ENCODE data around the gene SOX11.

Gene SOX11

GRCh38 chr2:5727235-5727634 lies 35.1 kb downstream of the SOX11 start:
- TF ChIP-seq GATA3 (IDR thresholded peaks at IDR 0.05; ENCODE audit: low read depth, low read length): no peak
- no peak for TF ChIP-seq GATA2 (IDR thresholded peaks at IDR 0.05; ENCODE audit: low read depth, low read length)

- no peak for TF ChIP-seq GATA2 (IDR thresholded peaks at IDR 0.05; ENCODE audit: low read depth, low read length)
- TF ChIP-seq GATA3 (IDR thresholded peaks at IDR 0.05; ENCODE audit: low read depth, low read length): no peak
Observed at GRCh38 chr2:5729416-5729815, 37.2 kb downstream of the SOX11 start.

GRCh38 chr2:5730386-5730785 lies 38.2 kb downstream of the SOX11 start:
- TF ChIP-seq GATA2 (IDR thresholded peaks at IDR 0.05; ENCODE audit: low read depth, low read length) (no peak), GATA3 (IDR thresholded peaks at IDR 0.05; ENCODE audit: low read depth, low read length) (no peak)

GRCh38 chr2:5734859-5735520 lies 42.8 kb downstream of the SOX11 start:
- TF ChIP-seq GATA2 (IDR thresholded peaks at IDR 0.05; ENCODE audit: low read depth, low read length): no peak
- no peak for TF ChIP-seq GATA3 (IDR thresholded peaks at IDR 0.05; ENCODE audit: low read depth, low read length)

- TF ChIP-seq GATA3 (IDR thresholded peaks at IDR 0.05; ENCODE audit: low read depth, low read length) (no peak), GATA2 (IDR thresholded peaks at IDR 0.05; ENCODE audit: low read depth, low read length) (no peak)
Observed at GRCh38 chr2:5735521-5735861, 43.3 kb downstream of the SOX11 start.

GRCh38 chr2:5736050-5736449 lies 43.9 kb downstream of the SOX11 start:
- TF ChIP-seq GATA2 (IDR thresholded peaks at IDR 0.05; ENCODE audit: low read depth, low read length) (no peak), GATA3 (IDR thresholded peaks at IDR 0.05; ENCODE audit: low read depth, low read length) (no peak)

- no peak for TF ChIP-seq GATA2 (IDR thresholded peaks at IDR 0.05; ENCODE audit: low read depth, low read length)
- no peak for TF ChIP-seq GATA3 (IDR thresholded peaks at IDR 0.05; ENCODE audit: low read depth, low read length)
Observed at GRCh38 chr2:5736886-5737285, 44.7 kb downstream of the SOX11 start.

- TF ChIP-seq GATA2 (IDR thresholded peaks at IDR 0.05; ENCODE audit: low read depth, low read length) (no peak), GATA3 (IDR thresholded peaks at IDR 0.05; ENCODE audit: low read depth, low read length) (no peak)
Observed at GRCh38 chr2:5740053-5740452, 47.9 kb downstream of the SOX11 start.

- TF ChIP-seq GATA2 (IDR thresholded peaks at IDR 0.05; ENCODE audit: low read depth, low read length): no peak
- no peak for TF ChIP-seq GATA3 (IDR thresholded peaks at IDR 0.05; ENCODE audit: low read depth, low read length)
Observed at GRCh38 chr2:5740817-5741216, 48.6 kb downstream of the SOX11 start.

GRCh38 chr2:5741242-5741641 lies 49.1 kb downstream of the SOX11 start:
- TF ChIP-seq GATA2 (IDR thresholded peaks at IDR 0.05; ENCODE audit: low read depth, low read length): no peak
- no peak for TF ChIP-seq GATA3 (IDR thresholded peaks at IDR 0.05; ENCODE audit: low read depth, low read length)

- TF ChIP-seq GATA2 (IDR thresholded peaks at IDR 0.05; ENCODE audit: low read depth, low read length) (no peak), GATA3 (IDR thresholded peaks at IDR 0.05; ENCODE audit: low read depth, low read length) (no peak)
Observed at GRCh38 chr2:5742126-5742525, 49.9 kb downstream of the SOX11 start.

GRCh38 chr2:5748391-5748790 lies 56.2 kb downstream of the SOX11 start:
- TF ChIP-seq GATA3 (IDR thresholded peaks at IDR 0.05; ENCODE audit: low read depth, low read length): no peak
- no peak for TF ChIP-seq GATA2 (IDR thresholded peaks at IDR 0.05; ENCODE audit: low read depth, low read length)

- TF ChIP-seq GATA2 (IDR thresholded peaks at IDR 0.05; ENCODE audit: low read depth, low read length) (no peak), GATA3 (IDR thresholded peaks at IDR 0.05; ENCODE audit: low read depth, low read length) (no peak)
Observed at GRCh38 chr2:5748946-5749345, 56.8 kb downstream of the SOX11 start.

GRCh38 chr2:5749347-5749746 lies 57.2 kb downstream of the SOX11 start:
- TF ChIP-seq GATA2 (IDR thresholded peaks at IDR 0.05; ENCODE audit: low read depth, low read length) (no peak), GATA3 (IDR thresholded peaks at IDR 0.05; ENCODE audit: low read depth, low read length) (no peak)
